ENCODE data around the gene PI4KA. TPM values are rescaled to one million over a fixed set of nuclear protein-coding genes. Genes with fewer than 3 reads are reported as not detected.
"Not testable (repeated sequence)": the region's sequence is repeated elsewhere in the genome, so short reads cannot be mapped to it uniquely, and the experiment has no call there.

PI4KA gene
- total and polyA plus RNA-seq, 2 donors (not counting 1 experiment from before 2014, with no cell fraction given), result 26.4 to 40.6 TPM

- DNase-seq (ENCODE audit: low read depth in 2 of 2), result no peak
- Histone ChIP-seq H3K27me3 (ENCODE audit: control insufficient read depth, insufficient read depth, low read length) (peaks cover 3% of the 10 kb centered on the region), H2AFZ (ENCODE audit: low read length) (no peak overlapping the region), H4K20me1 (ENCODE audit: control insufficient read depth, extremely low read depth, insufficient read depth, low read length) (no peaks in the 10 kb centered on the region), H3K9ac (ENCODE audit: insufficient read depth, low read length) (no peak overlapping the region), H3K36me3 (ENCODE audit: control insufficient read depth, insufficient read depth, low read length) (no peaks in the 10 kb centered on the region), H3K4me2 (ENCODE audit: extremely low read depth, insufficient read depth, low read length) (no peak overlapping the region), H3K79me2 (ENCODE audit: control insufficient read depth, insufficient read depth, low read length) (no peaks in the 10 kb centered on the region), H3K27ac (ENCODE audit: insufficient read depth, low read length) (no peak overlapping the region), H3K4me1 (ENCODE audit: control insufficient read depth, extremely low read depth, insufficient read depth, low read length) (no peaks in the 10 kb centered on the region), H3K9me3 (ENCODE audit: control insufficient read depth, insufficient read depth, low read depth, low read length) (no peaks in the 10 kb centered on the region), H3K4me3 (replicated peaks in 1 of 4; ENCODE audit: control extremely low read depth in 1 of 4, insufficient read depth in 1 of 4, low read depth in 3 of 4, low read length in 4 of 4) (no peak overlapping the region)
- TF ChIP-seq EZH2 (IDR thresholded peaks at IDR 0.05; ENCODE audit: low read length, missing control alignments) (no peak), CTCF (conservative IDR thresholded peaks at IDR 0.05 in 1 of 2, IDR thresholded peaks at IDR 0.05 in 1 of 2; ENCODE audit: low read depth in 1 of 2, low read length in 2 of 2) (no peak)
These were observed 180.8 kb downstream of the PI4KA start for GRCh38 chr22:20677684-20678242.

GRCh38 chr22:20675613-20676012, 183.0 kb downstream of the PI4KA start:
- not testable (repeated sequence) for H3K4me1 ChIP-seq (ENCODE audit: control insufficient read depth, extremely low read depth, insufficient read depth, low read length); H3K4me2 ChIP-seq (ENCODE audit: extremely low read depth, insufficient read depth, low read length); H3K79me2 ChIP-seq (ENCODE audit: control insufficient read depth, insufficient read depth, low read length); H3K9me3 ChIP-seq (ENCODE audit: control insufficient read depth, insufficient read depth, low read depth, low read length); H3K9ac ChIP-seq (ENCODE audit: insufficient read depth, low read length); DNase-seq (ENCODE audit: low read depth in 2 of 2); H3K4me3 ChIP-seq (replicated peaks in 1 of 4; ENCODE audit: control extremely low read depth in 1 of 4, insufficient read depth in 1 of 4, low read depth in 3 of 4, low read length in 4 of 4); H2AFZ ChIP-seq (ENCODE audit: low read length); H3K36me3 ChIP-seq (ENCODE audit: control insufficient read depth, insufficient read depth, low read length); H3K27ac ChIP-seq (ENCODE audit: insufficient read depth, low read length); H4K20me1 ChIP-seq (ENCODE audit: control insufficient read depth, extremely low read depth, insufficient read depth, low read length); H3K27me3 ChIP-seq (ENCODE audit: control insufficient read depth, insufficient read depth, low read length)

DNA sequence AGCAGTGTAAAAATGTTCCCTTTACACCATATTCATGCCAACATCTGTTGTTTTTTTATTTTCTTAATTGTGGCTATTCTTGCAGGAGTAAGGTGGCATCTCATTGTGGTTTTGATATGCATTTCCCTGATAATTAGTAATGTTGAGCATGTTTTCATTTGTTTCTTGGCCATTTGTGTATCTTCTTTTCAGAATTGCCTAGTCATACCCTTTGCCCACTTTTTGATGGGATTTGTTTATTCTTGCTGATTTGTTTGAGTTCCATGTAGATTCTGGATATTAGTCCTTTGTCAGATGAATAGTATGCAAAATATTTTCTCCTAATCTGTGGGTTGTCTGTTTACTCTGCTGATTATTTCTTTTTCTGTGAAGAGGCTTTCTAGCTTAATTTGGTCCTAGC, 183.6 kb downstream of the PI4KA start:
- H3K27ac ChIP-seq (ENCODE audit: insufficient read depth, low read length), result no peak overlapping the region
- H3K4me2 ChIP-seq (ENCODE audit: extremely low read depth, insufficient read depth, low read length), result no peak overlapping the region
- no peaks in the 10 kb centered on the region for H3K36me3 ChIP-seq (ENCODE audit: control insufficient read depth, insufficient read depth, low read length)
- DNase-seq (ENCODE audit: low read depth in 2 of 2), result no peak
- H2AFZ ChIP-seq (ENCODE audit: low read length), result no peak overlapping the region
- TF ChIP-seq EZH2 (IDR thresholded peaks at IDR 0.05; ENCODE audit: low read length, missing control alignments) (no peak), CTCF (conservative IDR thresholded peaks at IDR 0.05 in 1 of 2, IDR thresholded peaks at IDR 0.05 in 1 of 2; ENCODE audit: low read depth in 1 of 2, low read length in 2 of 2) (no peak)
- no peaks in the 10 kb centered on the region for H3K79me2 ChIP-seq (ENCODE audit: control insufficient read depth, insufficient read depth, low read length)
- no peak overlapping the region for H3K4me3 ChIP-seq (replicated peaks in 1 of 4; ENCODE audit: control extremely low read depth in 1 of 4, insufficient read depth in 1 of 4, low read depth in 3 of 4, low read length in 4 of 4)
- H3K4me1 ChIP-seq (ENCODE audit: control insufficient read depth, extremely low read depth, insufficient read depth, low read length), result no peaks in the 10 kb centered on the region
- H4K20me1 ChIP-seq (ENCODE audit: control insufficient read depth, extremely low read depth, insufficient read depth, low read length), result no peaks in the 10 kb centered on the region
- H3K27me3 ChIP-seq (ENCODE audit: control insufficient read depth, insufficient read depth, low read length), result peaks cover 9% of the 10 kb centered on the region
- no peak overlapping the region for H3K9ac ChIP-seq (ENCODE audit: insufficient read depth, low read length)
- no peaks in the 10 kb centered on the region for H3K9me3 ChIP-seq (ENCODE audit: control insufficient read depth, insufficient read depth, low read depth, low read length)
